GM18867 (cell line): Measurements from ENCODE around the gene FGFR2.

Source experiments
- ATAC-seq: cut with Tn5 transposase; IDR thresholded peaks from one replicate; pipeline ENCODE4 v1.9.1; 2021; ENCODE audit warnings: mild to moderate bottlenecking, moderate library complexity; ENCODE audit not compliant: unreplicated experiment

Gene FGFR2

GRCh38 chr10:121500701-121501332, 97.4 kb downstream of the FGFR2 start:
- ATAC-seq: no peak

- ATAC-seq: no peak
Measured at GRCh38 chr10:121497513-121498470, 100.5 kb downstream of the FGFR2 start.

GRCh38 chr10:121495719-121496118, 102.5 kb downstream of the FGFR2 start:
- ATAC-seq: no peak

GRCh38 chr10:121494296-121494695, 103.9 kb downstream of the FGFR2 start:
- no peak for ATAC-seq

GRCh38 chr10:121493521-121493920, 104.7 kb downstream of the FGFR2 start:
- no peak for ATAC-seq

GRCh38 chr10:121490871-121491519, 107.2 kb downstream of the FGFR2 start:
- ATAC-seq: no peak

- ATAC-seq: no peak
Measured at GRCh38 chr10:121485436-121486139, 112.7 kb downstream of the FGFR2 start.

GRCh38 chr10:121484816-121485215, 113.4 kb downstream of the FGFR2 start:
- ATAC-seq: no peak

- ATAC-seq: no peak
Measured at GRCh38 chr10:121484401-121484800, 113.8 kb downstream of the FGFR2 start.

- ATAC-seq: no peak
Measured at GRCh38 chr10:121481180-121481579, 117.1 kb downstream of the FGFR2 start.

GRCh38 chr10:121478556-121478955, 119.7 kb downstream of the FGFR2 start:
- ATAC-seq: no peak

GRCh38 chr10:121469797-121470606, 128.2 kb downstream of the FGFR2 start:
- no peak for ATAC-seq

- ATAC-seq: no peak
Measured at GRCh38 chr10:121468726-121469125, 129.5 kb downstream of the FGFR2 start.

GRCh38 chr10:121466424-121466823, 131.8 kb downstream of the FGFR2 start:
- ATAC-seq: no peak

GRCh38 chr10:121465215-121465614, 133.0 kb downstream of the FGFR2 start:
- no peak for ATAC-seq

GRCh38 chr10:121464517-121464916, 133.7 kb downstream of the FGFR2 start:
- ATAC-seq: no peak

GRCh38 chr10:121462955-121463354, 135.3 kb downstream of the FGFR2 start:
- no peak for ATAC-seq

- no peak for ATAC-seq
Measured at GRCh38 chr10:121462281-121462680, 136.0 kb downstream of the FGFR2 start.

- no peak for ATAC-seq
Measured at GRCh38 chr10:121461307-121461706, 136.9 kb downstream of the FGFR2 start.

- ATAC-seq: no peak
Measured at GRCh38 chr10:121460733-121461132, 137.5 kb downstream of the FGFR2 start.
